Measurements from ENCODE around the gene SPAG17.

DNA sequence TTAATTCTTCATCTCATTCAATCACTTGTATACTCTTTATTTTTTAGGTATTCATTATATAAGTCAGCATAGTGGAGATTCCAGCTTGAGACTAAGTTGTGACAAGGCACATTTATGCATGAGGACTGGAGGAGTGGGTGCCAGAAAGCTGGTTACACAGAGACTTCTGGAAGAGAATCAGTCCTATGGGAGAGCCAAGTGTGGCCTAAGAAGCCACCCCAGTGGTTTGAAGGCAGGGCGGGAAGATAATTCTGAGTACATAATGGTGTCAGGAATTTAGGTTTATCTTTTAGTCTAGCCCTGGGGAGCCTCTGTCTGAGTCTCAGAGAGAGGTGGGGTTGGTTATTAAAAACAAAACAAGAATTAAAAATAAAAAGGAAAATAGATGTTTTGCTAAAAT lies 83.0 kb downstream of the SPAG17 start:
- TF ChIP-seq, protein P1, sequence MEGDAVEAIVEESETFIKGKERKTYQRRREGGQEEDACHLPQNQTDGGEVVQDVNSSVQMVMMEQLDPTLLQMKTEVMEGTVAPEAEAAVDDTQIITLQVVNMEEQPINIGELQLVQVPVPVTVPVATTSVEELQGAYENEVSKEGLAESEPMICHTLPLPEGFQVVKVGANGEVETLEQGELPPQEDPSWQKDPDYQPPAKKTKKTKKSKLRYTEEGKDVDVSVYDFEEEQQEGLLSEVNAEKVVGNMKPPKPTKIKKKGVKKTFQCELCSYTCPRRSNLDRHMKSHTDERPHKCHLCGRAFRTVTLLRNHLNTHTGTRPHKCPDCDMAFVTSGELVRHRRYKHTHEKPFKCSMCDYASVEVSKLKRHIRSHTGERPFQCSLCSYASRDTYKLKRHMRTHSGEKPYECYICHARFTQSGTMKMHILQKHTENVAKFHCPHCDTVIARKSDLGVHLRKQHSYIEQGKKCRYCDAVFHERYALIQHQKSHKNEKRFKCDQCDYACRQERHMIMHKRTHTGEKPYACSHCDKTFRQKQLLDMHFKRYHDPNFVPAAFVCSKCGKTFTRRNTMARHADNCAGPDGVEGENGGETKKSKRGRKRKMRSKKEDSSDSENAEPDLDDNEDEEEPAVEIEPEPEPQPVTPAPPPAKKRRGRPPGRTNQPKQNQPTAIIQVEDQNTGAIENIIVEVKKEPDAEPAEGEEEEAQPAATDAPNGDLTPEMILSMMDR (IDR thresholded peaks at IDR 0.05), result no peak
- no peak for TF ChIP-seq EP300 (IDR thresholded peaks at IDR 0.05)

Data from ovary (tissue), 3 donors.